MM.1S (cell line): ENCODE measurements around the gene SLC6A11.

Source experiments
- CTCF ChIP-seq: fragments of 300-600 bp; sonication (generic); IDR thresholded peaks from 2 replicates; pipeline ENCODE4 v1.5.1; 2016; ENCODE audit warnings: antibody characterized with exemption, low read length, mixed read lengths
- EZH2 ChIP-seq: fragments of 300-600 bp; sonication (generic); optimal IDR thresholded peaks from 2 replicates; pipeline ENCODE3; 2017; ENCODE audit warnings: low read depth, mild to moderate bottlenecking, antibody characterized with exemption, low read length, mixed read lengths
- EZH2phosphoT487 ChIP-seq: fragments of 300-600 bp; sonication (generic); IDR thresholded peaks from 2 replicates; pipeline ENCODE4 v1.6.1; 2018; ENCODE audit warnings: antibody characterized with exemption, low read length

- TF ChIP-seq CTCF = peak; percentile 31
- no peak for TF ChIP-seq EZH2
- no peak for TF ChIP-seq EZH2phosphoT487
Measured at GRCh38 chr3:10855871-10856662, 40.0 kb downstream of the SLC6A11 start.
